Osteoblast (primary cell): ENCODE results near the gene CALM3. TPM values are rescaled to one million over a fixed set of nuclear protein-coding genes. Genes with fewer than 3 reads are reported as not detected.

Experiments used
- DNase-seq: peaks from one replicate; pipeline ENCODE4 v3.0.0; 2011; ENCODE audit warnings: low spot score, mixed read lengths; ENCODE audit not compliant: insufficient read length; ENCODE audit errors: missing footprints
- H2AFZ ChIP-seq: 2 replicates; pipeline ENCODE4 v1.6.0; 2011; ENCODE audit warnings: mild to moderate bottlenecking, low read length
- H3K27ac ChIP-seq: 2 replicates; pipeline ENCODE4 v1.5.1; 2011; ENCODE audit warnings: mild to moderate bottlenecking, low read depth, low read length, moderate library complexity
- H3K27me3 ChIP-seq: 2 replicates; pipeline ENCODE4 v1.6.0; 2012; ENCODE audit warnings: mild to moderate bottlenecking, control low read depth, inconsistent platforms, low read length, moderate library complexity; ENCODE audit not compliant: insufficient read depth
- H3K36me3 ChIP-seq: 2 replicates; pipeline ENCODE4 v1.5.1; 2011; ENCODE audit warnings: mild to moderate bottlenecking, low read length, control low read depth, moderate library complexity; ENCODE audit not compliant: insufficient read depth
- H3K4me1 ChIP-seq: 2 replicates; pipeline ENCODE4 v1.5.1; 2011; ENCODE audit warnings: mild to moderate bottlenecking, low read length, control low read depth, moderate library complexity; ENCODE audit not compliant: insufficient read depth
- H3K4me2 ChIP-seq: 2 replicates; pipeline ENCODE4 v1.6.0; 2011; ENCODE audit warnings: mild to moderate bottlenecking, low read length; ENCODE audit not compliant: insufficient read depth
- H3K4me3 ChIP-seq: fragments of 200-600 bp; sonication (generic); 3 replicates; pipeline ENCODE4 v1.5.1; 2012; ENCODE audit warnings: mild to moderate bottlenecking, low read length, inconsistent platforms; ENCODE audit not compliant: insufficient read depth
- H3K79me2 ChIP-seq: 2 replicates; pipeline ENCODE4 v1.6.0; 2012; ENCODE audit warnings: mild to moderate bottlenecking, low read length, control low read depth, inconsistent platforms; ENCODE audit not compliant: insufficient read depth
- H3K9me3 ChIP-seq: 2 replicates; pipeline ENCODE4 v1.5.1; 2011; ENCODE audit warnings: low read depth, low read length, control low read depth
- H4K20me1 ChIP-seq: 2 replicates; pipeline ENCODE4 v1.6.0; 2012; ENCODE audit warnings: mild to moderate bottlenecking, low read length, control low read depth; ENCODE audit not compliant: insufficient read depth
- total RNA-seq: library from RNA; depleted of rRNA; stranded (reverse); fragments of >200 nt; gene quantifications from 2 replicates; pipeline ENCODE4 v1.2.3, GENCODE V29; 2012
- TF ChIP-seq, protein P1 (sequence below): IDR thresholded peaks from 2 replicates; pipeline ENCODE4 v1.5.1; 2011; ENCODE audit warnings: mild to moderate bottlenecking, low read depth, low read length, moderate library complexity; ENCODE audit errors: extremely low read depth

CALM3 gene
- total RNA-seq, 1 donor = 124 TPM

DNA sequence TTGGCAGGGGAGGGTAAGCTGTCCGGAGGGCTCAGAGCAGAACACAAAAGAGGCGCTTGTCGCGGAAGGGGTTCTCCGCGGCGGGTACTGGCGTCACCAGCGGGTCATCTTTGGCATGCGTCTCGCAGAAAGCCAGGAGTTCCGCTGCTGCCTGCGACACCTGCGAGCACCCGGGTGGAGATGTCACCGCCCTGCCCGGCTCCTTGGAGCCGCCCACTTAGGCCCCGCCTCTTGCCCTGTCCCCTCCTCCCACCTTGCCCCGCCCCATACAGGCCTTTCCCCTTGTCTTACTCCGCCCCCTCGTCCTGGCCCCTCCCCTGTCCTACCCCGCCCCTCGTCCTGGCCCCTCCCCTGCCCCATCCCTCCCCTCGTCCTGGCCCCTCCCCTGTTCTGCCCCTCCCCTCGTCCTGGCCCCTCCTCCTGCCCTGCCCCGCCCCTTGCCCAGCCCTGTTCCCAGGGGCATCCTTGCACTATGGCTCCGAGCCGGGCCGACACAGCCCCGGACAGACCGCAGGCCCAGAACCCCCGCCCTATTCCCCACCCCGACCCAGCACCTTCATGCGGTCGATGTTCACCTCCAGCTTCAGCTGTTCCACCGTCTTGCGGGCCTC is 33.0 kb downstream of the CALM3 start:
- H3K36me3 ChIP-seq = no peaks in the 10 kb centered on the region
- peak; percentile 96 for DNase-seq
- no peaks in the 10 kb centered on the region for H4K20me1 ChIP-seq
- H3K27me3 ChIP-seq = peaks cover 8% of the 10 kb centered on the region
- TF ChIP-seq, protein P1, sequence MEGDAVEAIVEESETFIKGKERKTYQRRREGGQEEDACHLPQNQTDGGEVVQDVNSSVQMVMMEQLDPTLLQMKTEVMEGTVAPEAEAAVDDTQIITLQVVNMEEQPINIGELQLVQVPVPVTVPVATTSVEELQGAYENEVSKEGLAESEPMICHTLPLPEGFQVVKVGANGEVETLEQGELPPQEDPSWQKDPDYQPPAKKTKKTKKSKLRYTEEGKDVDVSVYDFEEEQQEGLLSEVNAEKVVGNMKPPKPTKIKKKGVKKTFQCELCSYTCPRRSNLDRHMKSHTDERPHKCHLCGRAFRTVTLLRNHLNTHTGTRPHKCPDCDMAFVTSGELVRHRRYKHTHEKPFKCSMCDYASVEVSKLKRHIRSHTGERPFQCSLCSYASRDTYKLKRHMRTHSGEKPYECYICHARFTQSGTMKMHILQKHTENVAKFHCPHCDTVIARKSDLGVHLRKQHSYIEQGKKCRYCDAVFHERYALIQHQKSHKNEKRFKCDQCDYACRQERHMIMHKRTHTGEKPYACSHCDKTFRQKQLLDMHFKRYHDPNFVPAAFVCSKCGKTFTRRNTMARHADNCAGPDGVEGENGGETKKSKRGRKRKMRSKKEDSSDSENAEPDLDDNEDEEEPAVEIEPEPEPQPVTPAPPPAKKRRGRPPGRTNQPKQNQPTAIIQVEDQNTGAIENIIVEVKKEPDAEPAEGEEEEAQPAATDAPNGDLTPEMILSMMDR = no peak
- no peak overlapping the region for H3K27ac ChIP-seq
- H3K4me2 ChIP-seq = peak overlapping the region; percentile 83
- H3K9me3 ChIP-seq = no peaks in the 10 kb centered on the region
- H3K4me3 ChIP-seq = peak overlapping the region; percentile 59
- peak overlapping the region; percentile 55 for H2AFZ ChIP-seq
- H3K4me1 ChIP-seq = peaks cover 22% of the 10 kb centered on the region
- no peaks in the 10 kb centered on the region for H3K79me2 ChIP-seq

DNA sequence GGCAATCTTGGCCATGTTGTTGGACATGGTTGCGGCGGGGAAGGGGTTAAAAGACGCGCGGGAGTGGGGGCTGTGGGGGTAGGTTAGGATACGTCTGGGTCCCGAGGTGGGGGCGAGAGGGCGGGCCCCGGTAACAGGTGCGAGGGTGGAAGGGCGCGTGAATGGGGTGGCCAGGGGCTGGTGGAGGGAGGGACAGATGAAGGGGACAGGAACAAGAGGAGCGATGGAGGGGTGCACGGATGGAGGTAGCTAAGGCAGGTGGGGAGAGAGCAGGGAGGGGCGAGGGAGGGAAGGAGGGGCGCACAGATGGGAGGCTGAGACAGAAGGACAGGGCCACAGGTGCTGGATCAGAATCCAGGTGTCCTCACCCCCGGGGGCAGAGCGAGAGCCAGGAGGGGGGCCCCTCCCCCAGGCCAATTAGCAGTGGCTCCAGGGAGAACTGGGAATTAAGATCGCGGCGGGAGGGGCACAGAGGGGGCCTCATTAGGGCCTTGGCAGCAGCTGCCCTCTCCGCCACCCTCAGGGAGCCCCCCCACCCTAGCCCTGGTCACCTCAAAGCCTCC is 33.6 kb downstream of the CALM3 start:
- H3K36me3 ChIP-seq = no peaks in the 10 kb centered on the region
- DNase-seq = peak; percentile 57
- H3K79me2 ChIP-seq = no peaks in the 10 kb centered on the region
- H2AFZ ChIP-seq = no peak overlapping the region
- peak overlapping the region; percentile 51 for H3K4me2 ChIP-seq
- H3K4me1 ChIP-seq = peaks cover 27% of the 10 kb centered on the region
- H3K9me3 ChIP-seq = no peaks in the 10 kb centered on the region
- no peak overlapping the region for H3K27ac ChIP-seq
- no peaks in the 10 kb centered on the region for H4K20me1 ChIP-seq
- peak overlapping the region; percentile 55 for H3K4me3 ChIP-seq
- TF ChIP-seq, protein P1 = no peak
- peaks cover 8% of the 10 kb centered on the region for H3K27me3 ChIP-seq

DNA sequence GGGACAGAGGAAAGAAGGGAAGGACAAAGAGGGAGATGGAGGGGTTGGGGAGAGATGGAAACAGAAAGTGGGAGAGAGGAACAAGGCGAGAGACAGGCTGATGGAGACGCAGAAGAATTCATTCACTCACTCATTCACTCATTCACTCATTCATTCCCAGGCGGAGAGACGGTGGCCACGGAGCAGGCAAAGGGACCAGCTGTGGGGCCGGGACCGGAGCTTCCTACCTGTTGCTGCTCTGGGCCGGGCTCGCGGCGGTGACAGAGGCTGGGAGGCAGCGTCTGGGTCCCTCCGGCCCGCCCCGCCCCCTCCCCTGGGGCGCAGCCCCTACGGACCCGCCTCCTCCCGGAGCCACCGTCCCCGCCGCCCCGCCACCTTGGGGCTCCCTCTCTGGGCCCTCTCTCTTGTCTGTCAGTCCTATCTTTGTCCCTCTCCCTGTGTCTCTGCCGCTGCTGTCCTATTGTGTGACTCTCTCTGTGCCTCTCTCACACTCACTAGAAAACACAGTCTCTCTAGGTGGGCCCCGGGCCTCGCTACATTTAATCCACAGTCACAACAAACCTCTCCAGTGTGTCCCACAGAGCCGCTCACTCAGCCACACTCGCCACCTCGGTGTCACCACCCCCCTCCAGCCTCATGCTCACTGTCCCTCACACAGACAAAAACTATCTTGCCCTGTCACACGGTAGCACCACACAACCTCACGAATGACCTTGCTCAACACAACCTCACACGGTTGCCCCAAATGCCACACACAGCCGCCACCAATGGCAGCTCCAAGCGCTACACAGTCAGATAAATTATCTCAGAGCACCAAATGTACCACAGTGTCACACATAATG is 35.0 kb downstream of the CALM3 start, which contains the start of gene GNG8:
Gene GNG8 (minus strand): TSS at position 283 of the 842 bp plus-strand sequence. CDS start 1,520 bp downstream, outside the sequence.
- Histone ChIP-seq H3K79me2 (no peaks in the 10 kb centered on the region), H4K20me1 (no peaks in the 10 kb centered on the region), H3K4me1 (peaks cover 27% of the 10 kb centered on the region), H3K27ac (no peak within 1 kb of the TSS), H3K27me3 (peaks cover 8% of the 10 kb centered on the region), H3K4me3 (no peak within 1 kb of the TSS), H2AFZ (no peak within 1 kb of the TSS), H3K4me2 (no peak within 1 kb of the TSS), H3K36me3 (no peaks in the 10 kb centered on the region), H3K9me3 (no peaks in the 10 kb centered on the region)
- TF ChIP-seq, protein P1 = no peak
- DNase-seq = peak; percentile 61

DNA sequence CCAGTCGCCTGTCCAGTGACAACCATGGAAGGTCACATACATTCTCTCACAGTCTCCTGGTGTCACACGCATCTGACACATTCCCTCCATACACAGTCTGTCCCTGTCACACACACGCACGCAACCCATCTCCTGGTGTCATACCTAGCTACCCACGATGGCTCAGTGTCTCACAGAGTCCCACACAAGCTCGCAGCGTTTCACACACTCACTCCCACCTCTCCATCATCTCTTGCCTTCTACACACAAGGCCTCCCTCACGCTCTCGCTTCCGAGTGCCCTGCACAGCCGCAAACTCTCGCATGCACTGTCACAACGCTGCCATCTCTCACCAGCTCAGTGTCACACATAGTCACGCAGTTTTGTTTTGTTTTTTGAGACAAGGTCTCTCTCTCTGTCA is 36.1 kb downstream of the CALM3 start:
- TF ChIP-seq, protein P1 = no peak
- H4K20me1 ChIP-seq = no peaks in the 10 kb centered on the region
- H3K27ac ChIP-seq = no peak overlapping the region
- no peaks in the 10 kb centered on the region for H3K36me3 ChIP-seq
- H2AFZ ChIP-seq = no peak overlapping the region
- H3K79me2 ChIP-seq = no peaks in the 10 kb centered on the region
- H3K4me3 ChIP-seq = no peak overlapping the region
- peak; percentile 84 for DNase-seq
- H3K9me3 ChIP-seq = no peaks in the 10 kb centered on the region
- no peak overlapping the region for H3K4me2 ChIP-seq
- H3K27me3 ChIP-seq = peaks cover 8% of the 10 kb centered on the region
- H3K4me1 ChIP-seq = peaks cover 20% of the 10 kb centered on the region
